ENCODE data around the gene RPS6KC1.

RPS6KC1 gene

DNA sequence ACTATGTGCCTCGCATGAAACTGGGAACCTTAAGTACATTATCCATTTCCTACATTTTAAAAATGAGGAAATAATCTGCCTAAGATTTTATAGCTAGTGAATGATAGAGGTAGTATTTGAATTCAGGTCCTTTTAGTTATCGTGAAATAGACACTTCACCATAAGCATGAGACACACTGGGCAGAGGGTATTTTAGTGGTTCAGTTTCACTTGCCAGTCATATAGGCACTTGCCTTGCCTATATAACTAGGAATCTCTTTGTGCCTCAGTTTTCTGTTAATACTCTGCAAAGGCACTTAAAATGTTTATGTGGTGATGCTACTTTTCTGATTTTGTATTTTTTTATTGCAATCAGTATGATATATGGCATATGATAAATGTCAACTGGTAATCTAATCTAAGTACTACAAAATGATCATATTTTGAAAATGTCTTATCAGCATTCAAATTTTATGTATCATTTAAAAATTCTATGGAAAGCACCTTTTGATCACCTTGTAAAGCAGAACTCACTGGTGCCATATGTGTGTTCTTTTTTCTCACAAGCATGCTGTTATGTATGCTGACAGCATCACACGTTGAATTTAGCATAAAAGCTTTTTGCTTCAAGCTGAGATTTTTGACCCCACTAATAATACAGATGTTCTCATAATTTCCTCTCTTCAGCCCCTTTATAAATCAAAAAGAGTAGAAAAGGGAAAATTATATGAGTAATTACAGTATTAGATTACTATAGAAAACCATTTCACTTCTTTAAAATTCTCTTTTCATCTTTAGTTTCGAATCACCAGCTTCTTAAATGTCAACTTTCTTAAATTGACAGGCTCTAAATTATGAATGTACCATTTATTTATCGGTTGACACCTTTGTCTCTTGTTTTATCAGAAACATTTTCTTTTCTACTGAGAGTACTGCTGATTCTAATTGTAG, 52.6 kb downstream of the RPS6KC1 start:
- POLR2A ChIA-PET, result interaction anchor here (0.6 kb wide), 1 partner anchor 16 kb away, joined by 3 read pairs; no protein-coding TSS in a partner anchor
- TF ChIP-seq BHLHE40 (IDR thresholded peaks at IDR 0.05; ENCODE audit: borderline replicate concordance), result no peak
- no peak for TF ChIP-seq FOXM1 (IDR thresholded peaks at IDR 0.05; ENCODE audit: borderline replicate concordance)
- TF ChIP-seq ELF4 (IDR thresholded peaks at IDR 0.05), result no peak
- TF ChIP-seq FOXA1 (IDR thresholded peaks at IDR 0.05), result no peak
- TF ChIP-seq L3MBTL2 (conservative IDR thresholded peaks at IDR 0.05), result no peak
- TF ChIP-seq ZNF384 (IDR thresholded peaks at IDR 0.05), result no peak
- TF ChIP-seq ARNT (IDR thresholded peaks at IDR 0.05), result no peak
- no peak for TF ChIP-seq NFRKB (IDR thresholded peaks at IDR 0.05)
- TF ChIP-seq TARDBP (IDR thresholded peaks at IDR 0.05), result no peak
- no peak for TF ChIP-seq PKNOX1 (IDR thresholded peaks at IDR 0.05)
- TF ChIP-seq SP1 (IDR thresholded peaks at IDR 0.05), result no peak
- TF ChIP-seq FOXK2 (IDR thresholded peaks at IDR 0.05), result no peak
- no peak for TF ChIP-seq SUZ12 (IDR thresholded peaks at IDR 0.05)
- TF ChIP-seq LEF1 (IDR thresholded peaks at IDR 0.05; ENCODE audit: borderline replicate concordance), result no peak
- TF ChIP-seq HDGF (IDR thresholded peaks at IDR 0.05; ENCODE audit: borderline replicate concordance), result no peak
- no peak for TF ChIP-seq CTBP1 (IDR thresholded peaks at IDR 0.05; ENCODE audit: borderline replicate concordance)
- CTCF ChIA-PET, result no interaction called here
- DNase-seq (ENCODE audit: extremely low spot score), result no peak

GRCh38 chr1:213104604-213105003, 53.6 kb downstream of the RPS6KC1 start:
- TF ChIP-seq FOXK2 (IDR thresholded peaks at IDR 0.05), result no peak
- POLR2A ChIA-PET, result no interaction called here
- no peak for DNase-seq (ENCODE audit: extremely low spot score)
- CTCF ChIA-PET, result no interaction called here

DNA sequence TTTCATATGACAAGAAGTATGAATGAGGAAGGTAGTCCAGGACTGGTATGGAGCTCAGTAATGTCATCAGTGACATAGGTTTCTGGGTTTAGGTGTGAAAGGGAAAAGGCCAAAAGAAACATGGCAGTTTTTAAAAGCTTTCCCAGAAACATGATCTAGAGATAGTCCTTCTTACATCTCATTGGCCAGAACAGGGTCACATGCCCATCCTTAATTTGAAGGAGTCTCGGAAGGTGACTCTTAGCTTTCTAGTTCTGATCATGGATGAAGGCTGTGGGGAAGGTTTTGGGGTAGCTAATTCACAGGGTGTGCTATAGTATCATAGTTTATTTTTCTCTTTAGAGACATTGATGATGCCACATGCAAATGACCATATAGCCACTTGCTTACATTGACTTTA, 55.3 kb downstream of the RPS6KC1 start:
- CTCF ChIA-PET, result no interaction called here
- TF ChIP-seq HDGF (IDR thresholded peaks at IDR 0.05; ENCODE audit: borderline replicate concordance) (no peak), L3MBTL2 (conservative IDR thresholded peaks at IDR 0.05) (no peak), PKNOX1 (IDR thresholded peaks at IDR 0.05) (no peak), FOXA1 (IDR thresholded peaks at IDR 0.05) (no peak), SP1 (IDR thresholded peaks at IDR 0.05) (no peak), FOXK2 (IDR thresholded peaks at IDR 0.05) (no peak), ARNT (IDR thresholded peaks at IDR 0.05) (no peak), SUZ12 (IDR thresholded peaks at IDR 0.05) (no peak), ELF4 (IDR thresholded peaks at IDR 0.05) (no peak), LEF1 (IDR thresholded peaks at IDR 0.05; ENCODE audit: borderline replicate concordance) (no peak), BHLHE40 (IDR thresholded peaks at IDR 0.05; ENCODE audit: borderline replicate concordance) (no peak), TARDBP (IDR thresholded peaks at IDR 0.05) (no peak), ZNF384 (IDR thresholded peaks at IDR 0.05) (no peak), NFRKB (IDR thresholded peaks at IDR 0.05) (no peak), CTBP1 (IDR thresholded peaks at IDR 0.05; ENCODE audit: borderline replicate concordance) (no peak)
- no peak for DNase-seq (ENCODE audit: extremely low spot score)
- POLR2A ChIA-PET, result no interaction called here

DNA sequence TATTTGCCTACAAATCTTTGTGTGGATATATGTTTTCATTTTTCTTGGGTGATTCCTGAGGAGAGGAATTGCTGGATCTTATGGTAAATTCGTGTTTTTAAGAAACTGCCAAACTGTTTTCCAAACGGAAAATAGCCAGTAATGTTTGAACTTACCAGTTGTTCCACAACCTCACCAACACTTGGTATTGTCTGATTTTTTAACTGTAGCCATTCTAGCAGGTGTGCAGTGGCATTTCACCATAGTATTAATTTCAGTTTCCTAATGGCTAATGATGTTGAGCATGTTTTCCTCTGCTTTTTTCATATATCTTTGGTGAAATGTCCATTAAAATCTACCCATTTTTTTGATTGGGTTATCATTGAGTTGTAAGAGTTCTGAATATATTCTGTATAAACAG, 56.6 kb downstream of the RPS6KC1 start:
- no peak for DNase-seq (ENCODE audit: extremely low spot score)
- ChIA-PET POLR2A (no interaction called here), CTCF (no interaction called here)
- TF ChIP-seq ARNT (IDR thresholded peaks at IDR 0.05), result no peak
- no peak for TF ChIP-seq L3MBTL2 (conservative IDR thresholded peaks at IDR 0.05)
- no peak for TF ChIP-seq SUZ12 (IDR thresholded peaks at IDR 0.05)
- no peak for TF ChIP-seq SP1 (IDR thresholded peaks at IDR 0.05)
- no peak for TF ChIP-seq ZNF384 (IDR thresholded peaks at IDR 0.05)
- TF ChIP-seq HDGF (IDR thresholded peaks at IDR 0.05; ENCODE audit: borderline replicate concordance), result no peak
- no peak for TF ChIP-seq NFRKB (IDR thresholded peaks at IDR 0.05)
- TF ChIP-seq FOXA1 (IDR thresholded peaks at IDR 0.05), result no peak
- TF ChIP-seq ELF4 (IDR thresholded peaks at IDR 0.05), result no peak
- TF ChIP-seq LEF1 (IDR thresholded peaks at IDR 0.05; ENCODE audit: borderline replicate concordance), result no peak
- TF ChIP-seq FOXM1 (IDR thresholded peaks at IDR 0.05; ENCODE audit: borderline replicate concordance), result no peak
- TF ChIP-seq CTBP1 (IDR thresholded peaks at IDR 0.05; ENCODE audit: borderline replicate concordance), result no peak
- TF ChIP-seq BHLHE40 (IDR thresholded peaks at IDR 0.05; ENCODE audit: borderline replicate concordance), result no peak
- no peak for TF ChIP-seq FOXK2 (IDR thresholded peaks at IDR 0.05)
- no peak for TF ChIP-seq TARDBP (IDR thresholded peaks at IDR 0.05)
- TF ChIP-seq PKNOX1 (IDR thresholded peaks at IDR 0.05), result no peak

- ChIA-PET CTCF (no interaction called here), POLR2A (no interaction called here)
- TF ChIP-seq PKNOX1 (IDR thresholded peaks at IDR 0.05) (no peak), BHLHE40 (IDR thresholded peaks at IDR 0.05; ENCODE audit: borderline replicate concordance) (no peak), ARNT (IDR thresholded peaks at IDR 0.05) (no peak), NFRKB (IDR thresholded peaks at IDR 0.05) (no peak), TARDBP (IDR thresholded peaks at IDR 0.05) (no peak), CTBP1 (IDR thresholded peaks at IDR 0.05; ENCODE audit: borderline replicate concordance) (no peak), SP1 (IDR thresholded peaks at IDR 0.05) (no peak), FOXA1 (IDR thresholded peaks at IDR 0.05) (no peak), HDGF (IDR thresholded peaks at IDR 0.05; ENCODE audit: borderline replicate concordance) (no peak), ZNF384 (IDR thresholded peaks at IDR 0.05) (no peak), SUZ12 (IDR thresholded peaks at IDR 0.05) (no peak), LEF1 (IDR thresholded peaks at IDR 0.05; ENCODE audit: borderline replicate concordance) (no peak), L3MBTL2 (conservative IDR thresholded peaks at IDR 0.05) (no peak), FOXM1 (IDR thresholded peaks at IDR 0.05; ENCODE audit: borderline replicate concordance) (no peak), ELF4 (IDR thresholded peaks at IDR 0.05) (no peak), FOXK2 (IDR thresholded peaks at IDR 0.05) (no peak)
- no peak for DNase-seq (ENCODE audit: extremely low spot score)
These were observed 59.6 kb downstream of the RPS6KC1 start for GRCh38 chr1:213110349-213111300.

All from HEK293T (cell line).